Activated CD4-positive, alpha-beta T cell treated with anti-CD3 and anti-CD28 coated beads for 1 hour (primary cell): ENCODE measurements around the gene SOX6.
"Not testable (repeated sequence)": the region's sequence is repeated elsewhere in the genome, so short reads cannot be mapped to it uniquely, and the experiment has no call there.

Experiments
- DNase-seq: peaks from one replicate; pipeline ENCODE4 v3.0.0-alpha.2; 2020

Gene SOX6

DNA sequence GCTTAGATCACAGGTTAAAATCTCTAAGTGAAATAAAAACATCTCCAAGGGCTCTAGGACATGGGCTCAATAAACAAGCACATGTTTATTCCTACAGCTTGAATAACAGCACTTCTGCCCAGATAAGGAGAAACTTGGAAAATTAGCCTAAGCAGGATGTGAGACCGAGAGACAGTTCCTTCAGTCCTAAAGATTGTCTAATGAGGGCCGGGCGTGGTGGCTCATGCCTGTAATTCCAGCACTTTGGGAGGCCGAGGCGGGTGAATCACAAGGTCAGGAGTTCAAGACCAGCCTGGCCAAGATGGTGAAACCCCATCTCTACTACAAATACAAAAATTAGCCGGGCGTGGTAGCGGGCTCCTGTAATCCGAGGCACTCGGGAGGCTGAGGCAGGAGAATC is 327.2 kb downstream of the SOX6 start:
- not testable (repeated sequence) for DNase-seq

DNA sequence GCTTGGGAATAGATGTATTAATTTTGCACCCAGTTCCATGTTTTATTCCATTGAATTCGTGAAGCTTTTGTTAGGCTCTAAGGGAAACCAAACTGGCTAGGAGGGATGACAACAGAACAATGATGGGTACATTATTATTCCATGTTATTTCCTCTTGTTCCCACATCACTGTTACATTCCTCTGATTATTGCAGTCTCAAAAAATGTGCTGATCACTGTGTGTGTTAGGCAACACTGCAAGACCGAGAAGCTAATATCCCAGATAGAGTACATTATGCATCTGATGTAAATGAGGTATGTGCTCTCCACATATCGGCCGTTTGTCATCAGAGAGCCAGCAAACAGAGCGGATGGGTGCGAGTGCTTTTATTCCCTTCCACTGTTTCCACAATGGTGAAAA is 327.9 kb downstream of the SOX6 start:
- DNase-seq, result no peak

DNA sequence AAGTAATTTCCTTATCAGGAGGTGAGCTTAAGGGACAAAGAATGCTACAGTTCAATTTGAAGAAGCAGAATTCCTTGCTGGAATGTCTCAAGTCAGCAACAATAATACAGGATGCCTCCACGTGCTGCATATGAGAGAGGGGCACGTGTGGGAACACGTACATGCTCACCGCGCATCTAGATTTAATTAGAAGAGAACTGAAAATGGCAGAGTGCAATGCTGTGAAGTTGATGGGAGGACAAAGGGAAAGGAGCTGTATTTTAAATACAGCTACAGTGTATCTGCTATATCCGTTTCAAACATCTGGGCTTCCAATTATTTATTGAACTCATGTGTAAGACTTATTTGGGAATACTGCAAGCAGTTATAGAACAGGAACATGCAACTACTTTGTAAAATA is 328.7 kb downstream of the SOX6 start:
- no peak for DNase-seq

DNA sequence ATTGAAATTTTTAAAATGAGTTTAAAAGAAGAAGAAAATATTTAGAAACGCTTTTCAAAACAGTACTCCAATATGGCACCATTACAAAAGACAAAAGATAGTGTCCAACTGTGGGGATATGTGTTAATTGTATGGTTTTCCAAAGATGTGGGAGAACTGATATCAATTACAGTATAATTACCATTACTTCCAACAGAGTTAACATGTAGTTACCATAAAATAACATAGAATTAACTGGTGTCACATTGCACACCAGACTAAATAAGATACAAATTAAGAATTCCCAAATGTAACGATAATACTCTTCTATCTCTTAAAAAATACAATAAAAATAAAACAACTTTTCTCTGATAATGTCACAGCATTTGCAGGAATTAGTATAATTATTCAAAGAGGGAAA is 329.5 kb downstream of the SOX6 start:
- no peak for DNase-seq

DNA sequence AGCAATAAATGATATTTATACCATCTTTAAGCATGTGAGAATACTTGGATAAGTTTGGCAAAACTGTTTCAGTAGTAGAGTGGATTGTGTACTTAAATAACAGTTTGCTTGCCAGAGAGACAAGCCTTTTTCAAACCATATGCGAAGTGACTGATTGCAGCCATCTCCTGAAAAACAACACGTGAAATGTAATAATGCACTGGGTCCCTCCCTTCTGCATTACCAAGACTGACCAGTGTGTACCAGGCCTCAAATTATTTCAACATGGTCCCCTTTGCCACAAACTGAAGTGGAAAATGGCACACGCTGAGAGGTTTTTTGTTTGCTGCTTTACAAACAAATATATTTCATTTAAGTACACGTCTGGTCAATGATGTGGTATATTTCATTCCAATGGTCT is 337.4 kb downstream of the SOX6 start:
- DNase-seq, result no peak

DNA sequence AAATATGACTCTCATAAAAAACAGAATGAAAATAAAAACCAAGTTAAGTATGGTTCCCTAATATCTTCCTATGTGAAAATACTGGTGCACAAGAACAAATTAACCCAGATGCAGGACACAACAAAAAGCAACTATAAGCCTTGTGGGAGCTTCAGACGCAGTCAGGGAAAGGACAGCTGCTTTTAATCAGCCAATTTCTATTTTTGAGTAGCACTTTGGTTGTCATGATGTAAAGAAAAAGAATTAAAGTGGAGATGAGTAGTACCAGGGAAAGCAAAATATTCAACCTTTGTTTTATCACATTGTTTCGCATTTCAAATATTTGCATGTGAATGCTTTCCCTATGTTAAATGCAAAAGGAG is 339.9 kb downstream of the SOX6 start:
- DNase-seq, result no peak

DNA sequence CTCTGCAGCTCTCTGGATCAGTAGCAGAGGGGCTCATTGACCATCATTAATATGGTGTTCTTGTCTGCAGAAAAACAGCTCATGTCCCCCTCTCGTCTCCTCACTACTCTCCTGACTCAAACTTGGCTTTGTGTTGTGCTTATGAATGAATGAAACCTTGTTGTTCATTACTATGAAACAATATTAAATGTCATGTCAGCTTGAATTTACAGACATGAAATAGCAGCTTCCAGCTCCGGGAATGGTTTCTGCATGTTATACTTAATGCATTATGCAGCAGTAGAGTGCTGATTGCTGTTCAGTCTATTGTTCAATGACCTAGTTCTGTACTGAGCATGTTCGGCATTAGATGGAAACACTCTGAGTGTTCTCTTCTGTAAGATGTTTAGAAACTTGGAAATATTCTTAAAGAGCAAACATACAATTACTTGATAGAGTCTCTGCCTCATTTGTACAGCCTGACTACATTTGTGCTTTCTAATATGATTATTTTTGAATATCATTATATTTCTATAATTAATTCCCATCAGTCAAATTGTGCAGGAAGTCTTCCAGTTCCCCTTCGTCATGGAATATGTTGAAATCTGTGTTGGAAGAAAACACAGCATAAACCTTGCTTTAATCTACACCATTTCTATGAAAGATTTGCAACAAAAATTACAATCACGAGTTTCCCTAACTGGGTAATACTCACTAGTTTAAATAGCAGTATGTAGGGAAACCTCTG is 340.4 kb downstream of the SOX6 start:
- DNase-seq, result no peak

DNA sequence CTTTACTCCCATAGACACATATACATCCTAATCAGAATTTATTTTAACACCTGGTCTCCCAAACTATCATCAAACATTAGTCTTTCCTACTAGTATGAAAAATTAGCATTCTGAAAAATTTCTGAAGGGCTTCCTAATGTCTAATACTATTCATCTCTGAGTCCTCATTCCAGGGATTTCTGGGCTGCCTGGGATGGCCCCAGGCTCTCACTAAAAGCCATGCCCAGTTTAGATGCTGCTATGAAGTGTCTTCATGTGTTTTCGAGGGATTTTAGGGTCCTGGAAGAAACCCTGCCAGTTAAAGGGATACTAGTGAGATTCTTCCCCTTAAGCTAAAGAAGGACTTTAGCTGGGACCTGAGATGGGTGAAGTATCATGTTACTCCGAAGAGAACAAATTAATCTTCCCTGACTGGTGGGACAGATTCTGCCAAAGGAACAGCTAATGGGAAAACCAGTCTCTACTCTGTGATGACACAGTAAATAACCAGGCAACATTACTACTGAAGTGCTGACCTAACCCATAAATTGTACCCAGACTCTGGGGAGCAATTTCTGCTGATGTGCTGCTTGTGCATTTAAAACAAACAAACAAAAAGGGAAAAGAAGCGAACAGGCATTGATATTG is 342.6 kb downstream of the SOX6 start:
- DNase-seq, result no peak

DNA sequence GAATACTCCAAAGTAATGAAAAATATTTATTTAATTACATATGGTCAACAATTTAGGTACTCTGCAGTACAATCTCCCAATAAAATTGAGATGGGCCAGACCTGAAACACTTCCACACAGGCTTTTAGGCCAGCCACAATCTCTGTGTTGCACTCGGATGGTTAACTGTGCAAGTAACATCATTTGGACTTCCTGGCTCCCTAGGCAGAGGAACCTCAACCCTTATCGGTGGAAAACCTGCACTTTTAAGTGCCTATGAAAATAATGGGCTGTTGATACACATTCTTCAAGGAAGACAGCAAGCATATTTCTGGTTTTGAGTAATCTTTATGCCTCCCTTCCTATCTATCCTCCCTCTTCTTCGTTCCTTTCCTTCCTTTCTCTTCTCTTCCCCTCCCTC is 343.1 kb downstream of the SOX6 start:
- no peak for DNase-seq

DNA sequence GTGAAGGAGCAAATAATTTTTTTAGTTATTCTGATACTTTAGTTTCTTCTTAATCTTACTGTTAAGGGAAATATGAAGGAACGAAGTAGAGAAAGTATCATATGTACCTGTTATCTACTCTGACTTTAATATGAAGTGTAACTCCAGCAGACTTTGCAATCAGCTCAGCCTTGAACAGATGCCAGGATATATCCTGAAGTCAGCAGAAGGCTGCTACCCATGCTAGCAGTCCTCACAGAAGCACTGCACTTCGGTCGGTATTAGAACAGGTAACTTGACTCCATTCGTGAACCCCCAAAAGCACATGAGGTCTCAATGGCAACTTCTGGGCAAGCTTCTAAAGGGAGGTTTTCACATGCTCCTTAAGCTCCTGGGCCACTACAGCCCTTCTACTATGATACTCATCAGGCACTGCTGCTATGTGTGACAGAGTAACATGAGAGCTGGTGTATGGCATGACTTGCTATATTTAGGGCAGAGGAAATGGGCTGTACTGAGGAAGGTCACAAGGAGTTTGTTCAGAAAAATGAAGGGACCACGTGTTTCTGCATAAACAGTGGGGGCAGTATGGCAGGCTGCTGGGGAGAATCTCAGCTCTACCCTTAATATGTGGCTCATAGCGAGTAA is 344.1 kb downstream of the SOX6 start:
- DNase-seq, result no peak

DNA sequence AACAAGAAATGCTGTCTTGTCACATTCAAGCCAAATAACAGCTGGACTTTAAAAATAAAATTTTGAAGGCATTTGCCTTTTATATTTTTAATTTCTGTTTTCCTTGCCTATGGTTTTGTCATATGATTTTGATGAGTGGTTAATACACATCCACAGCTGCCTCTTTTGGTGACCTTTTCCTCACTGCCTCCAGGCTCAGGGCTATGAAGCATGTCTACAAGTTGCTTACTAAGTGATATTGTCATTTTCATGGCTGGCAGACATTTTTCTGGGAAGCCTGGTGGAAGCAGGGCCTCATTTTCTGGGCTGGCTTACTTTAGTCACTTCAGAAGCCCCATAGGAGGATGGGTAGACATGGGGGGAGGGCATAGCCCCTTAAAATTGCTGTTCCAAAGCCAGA is 344.9 kb downstream of the SOX6 start:
- no peak for DNase-seq

DNA sequence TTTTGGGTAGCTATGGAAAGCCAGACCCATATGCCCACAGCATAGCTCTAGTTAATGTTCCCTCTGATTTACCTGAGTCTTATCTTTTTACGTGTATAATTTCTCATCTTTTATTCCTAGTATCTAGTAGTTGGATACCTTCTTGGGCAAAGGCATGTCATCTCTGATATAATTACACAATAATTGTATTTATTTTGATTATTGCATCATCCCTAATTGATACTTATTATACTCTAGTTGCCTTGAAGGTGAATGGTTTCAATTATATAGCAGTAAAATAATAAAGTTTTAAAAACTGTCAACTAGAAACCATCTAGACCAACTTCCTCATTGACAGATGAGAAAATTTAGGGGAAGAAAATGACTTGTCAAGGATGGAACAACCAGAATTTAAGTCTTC is 347.3 kb downstream of the SOX6 start:
- no peak for DNase-seq

DNA sequence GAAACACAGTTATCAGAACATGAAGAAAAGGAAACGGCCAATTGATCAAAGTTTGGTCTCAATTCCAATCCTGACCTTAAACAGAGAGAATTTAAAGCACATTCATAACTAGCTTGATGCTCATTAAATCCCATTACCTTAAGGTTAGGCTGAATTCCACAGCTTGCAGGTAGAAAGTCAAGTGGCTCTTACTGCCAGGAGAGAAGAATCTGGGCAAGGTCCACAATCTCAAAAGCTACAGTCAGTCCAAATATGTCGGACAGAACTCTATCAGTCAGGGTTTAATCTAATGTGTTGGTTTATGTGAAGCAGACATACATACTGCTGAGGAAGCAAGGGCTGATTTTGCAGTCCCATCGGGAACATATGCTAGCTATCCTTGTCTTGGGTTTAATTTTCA is 348.8 kb downstream of the SOX6 start:
- no peak for DNase-seq

DNA sequence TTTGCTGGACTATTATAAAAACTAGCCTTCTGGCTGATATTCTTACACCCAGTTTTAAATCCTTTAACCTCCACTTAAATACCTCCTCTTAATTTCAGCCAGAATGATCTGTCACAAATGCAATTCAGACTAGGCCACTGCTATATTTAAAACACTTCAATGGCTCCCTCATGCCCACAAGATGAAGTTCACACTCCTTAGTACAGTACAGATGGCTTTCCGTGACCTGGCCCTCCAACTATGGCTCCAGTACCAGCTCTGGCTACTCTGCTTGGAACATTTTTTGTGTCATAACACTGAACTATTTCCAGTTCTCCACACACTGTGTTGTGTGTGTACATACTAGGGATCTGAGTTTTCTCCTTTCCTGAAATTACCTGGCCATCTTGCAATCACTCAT is 353.4 kb downstream of the SOX6 start:
- no peak for DNase-seq

DNA sequence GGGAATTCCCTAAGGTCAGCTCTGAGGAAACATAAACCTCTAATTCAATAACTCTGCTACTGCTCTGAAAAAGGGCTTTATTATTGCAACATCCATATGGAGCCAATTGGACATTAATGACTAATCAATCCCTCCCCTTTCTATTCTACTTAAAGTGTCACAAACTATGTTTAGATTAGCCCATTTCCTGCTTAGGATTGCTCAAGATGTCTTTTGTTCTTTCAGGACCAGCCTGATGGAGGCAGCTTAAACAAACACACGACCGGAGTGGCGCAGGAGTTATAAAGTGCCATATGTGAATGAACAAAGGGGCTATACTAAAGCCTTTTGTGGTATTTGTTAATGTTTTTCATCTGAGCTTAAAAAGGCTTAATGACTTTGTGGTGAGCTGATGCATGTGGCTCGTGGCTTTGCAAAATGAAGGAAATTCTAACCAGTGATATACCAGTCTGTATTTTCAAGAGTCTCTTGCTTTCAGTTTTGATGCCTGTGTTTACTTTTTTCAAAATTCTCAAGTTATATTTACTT is 354.4 kb downstream of the SOX6 start:
- DNase-seq, result no peak

DNA sequence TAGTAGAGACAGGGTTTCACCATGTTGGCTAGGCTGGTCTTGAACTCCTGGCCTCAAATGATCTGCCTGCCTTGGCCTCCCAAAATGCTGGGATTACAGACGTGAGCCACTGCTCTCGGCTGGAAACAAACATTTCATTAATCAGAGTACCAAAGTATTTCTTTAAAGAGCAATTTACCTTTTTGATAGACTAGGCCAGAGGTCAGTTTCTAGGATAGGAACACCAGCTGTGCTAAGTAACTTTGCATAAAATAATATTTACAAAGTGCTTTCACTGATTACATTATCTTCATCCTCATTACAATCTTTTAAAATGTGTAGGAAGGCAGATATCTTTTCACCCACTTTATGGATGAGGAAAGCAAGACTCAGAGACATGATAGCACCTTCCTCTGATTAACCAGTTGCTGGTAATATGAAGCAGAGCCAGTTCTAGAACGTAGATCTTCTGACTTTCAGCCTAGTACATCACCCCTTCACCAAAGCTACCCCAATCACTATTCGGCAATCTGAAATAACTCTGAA is 355.2 kb downstream of the SOX6 start:
- no peak for DNase-seq

DNA sequence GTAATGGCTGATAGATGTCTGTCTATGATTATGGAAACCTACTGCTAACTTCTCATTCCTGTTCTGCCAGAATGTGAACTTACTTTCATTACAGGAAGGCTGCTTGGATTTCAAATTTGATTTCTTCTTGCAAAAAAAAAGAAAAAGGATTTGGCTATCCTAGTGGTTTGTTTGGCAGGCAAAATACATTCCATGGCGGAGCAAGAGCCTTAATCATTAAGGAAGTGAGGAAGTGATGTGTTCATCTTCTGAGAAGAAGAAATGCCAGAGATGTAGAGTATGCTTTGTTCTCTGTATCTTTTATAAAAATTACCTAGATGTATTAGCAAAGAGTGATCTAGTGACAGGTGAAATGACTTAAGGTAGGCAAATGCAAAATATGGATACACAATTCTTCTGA is 356.3 kb downstream of the SOX6 start:
- no peak for DNase-seq

DNA sequence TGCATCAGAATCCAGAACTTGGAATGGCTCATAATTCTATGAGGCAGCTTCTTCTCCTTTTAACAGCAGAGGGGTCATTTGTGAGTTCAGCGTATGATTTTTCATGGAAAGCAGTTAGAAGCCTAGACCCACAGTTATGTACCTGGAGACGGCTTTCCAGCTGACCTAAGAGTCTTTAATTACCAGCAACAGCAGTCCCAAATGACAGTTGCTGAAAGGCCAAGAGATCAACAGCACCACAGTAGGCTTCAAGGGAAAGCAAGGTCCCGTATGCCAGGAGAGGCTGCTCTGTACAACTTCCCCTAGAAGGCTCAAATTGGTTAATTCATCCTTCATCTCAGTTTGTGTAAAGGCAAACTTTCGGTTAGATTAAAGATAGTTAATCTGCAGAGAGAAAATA is 363.0 kb downstream of the SOX6 start:
- no peak for DNase-seq

DNA sequence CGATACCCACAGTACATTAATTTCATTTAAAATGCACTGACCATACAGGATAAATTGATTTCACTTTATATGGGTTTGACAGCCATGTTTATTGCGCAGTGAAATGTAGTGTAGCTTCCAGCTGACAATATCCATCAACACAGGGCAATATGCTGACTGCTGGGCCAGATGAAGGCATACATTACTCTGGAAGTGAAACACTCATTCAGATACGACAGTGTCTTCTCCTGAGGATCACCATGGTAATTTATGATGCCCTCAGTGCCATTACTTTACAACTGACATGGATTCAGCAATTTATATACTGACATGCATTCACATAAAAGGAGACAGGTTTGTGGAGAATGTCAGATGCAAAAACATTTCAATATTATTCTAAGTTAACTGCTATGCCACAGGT is 365.1 kb downstream of the SOX6 start:
- no peak for DNase-seq

DNA sequence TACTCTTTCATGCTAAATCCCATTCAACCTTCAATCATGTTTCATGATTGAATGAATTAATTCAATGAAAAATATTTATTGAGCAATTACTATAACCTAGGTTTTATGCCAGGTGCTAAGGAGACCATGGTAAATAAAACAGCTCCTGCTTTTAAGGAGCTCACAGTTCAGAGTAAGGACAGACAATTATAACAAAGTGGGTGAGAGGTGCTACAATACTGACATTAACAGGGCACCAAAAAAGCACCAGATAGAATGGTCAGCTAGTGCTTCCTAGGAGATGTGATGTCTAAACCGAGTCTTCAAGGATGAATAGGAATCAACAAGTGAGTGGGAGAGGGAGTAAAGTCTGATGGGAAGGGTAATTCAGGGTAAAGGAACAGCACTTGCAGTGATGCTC is 366.7 kb downstream of the SOX6 start:
- DNase-seq, result no peak

DNA sequence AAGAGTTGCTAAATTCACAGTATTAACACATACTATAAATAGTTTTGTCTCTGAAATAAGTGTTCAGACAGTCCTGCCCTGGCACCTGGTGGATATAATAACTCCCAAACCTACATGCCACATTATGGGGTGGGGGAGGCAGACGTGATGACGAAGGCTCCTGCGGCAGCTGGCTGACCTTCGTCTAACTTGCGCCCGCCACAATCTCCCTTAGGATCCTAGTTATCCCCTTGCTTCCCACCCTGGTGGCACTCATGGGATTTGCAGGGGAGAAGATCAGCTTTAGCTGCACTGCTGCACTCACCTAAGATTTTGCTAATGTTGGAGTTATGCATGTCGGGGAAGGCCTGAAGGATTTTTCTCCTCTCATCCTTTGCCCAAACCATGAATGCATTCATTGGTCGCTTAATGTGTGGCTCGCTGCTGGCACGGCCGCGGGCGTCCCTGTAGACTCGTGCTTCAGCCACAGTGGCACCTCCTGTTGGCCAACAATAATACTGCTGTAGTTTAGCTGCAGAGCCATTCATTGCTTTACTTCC is 367.6 kb downstream of the SOX6 start:
- DNase-seq, result no peak

DNA sequence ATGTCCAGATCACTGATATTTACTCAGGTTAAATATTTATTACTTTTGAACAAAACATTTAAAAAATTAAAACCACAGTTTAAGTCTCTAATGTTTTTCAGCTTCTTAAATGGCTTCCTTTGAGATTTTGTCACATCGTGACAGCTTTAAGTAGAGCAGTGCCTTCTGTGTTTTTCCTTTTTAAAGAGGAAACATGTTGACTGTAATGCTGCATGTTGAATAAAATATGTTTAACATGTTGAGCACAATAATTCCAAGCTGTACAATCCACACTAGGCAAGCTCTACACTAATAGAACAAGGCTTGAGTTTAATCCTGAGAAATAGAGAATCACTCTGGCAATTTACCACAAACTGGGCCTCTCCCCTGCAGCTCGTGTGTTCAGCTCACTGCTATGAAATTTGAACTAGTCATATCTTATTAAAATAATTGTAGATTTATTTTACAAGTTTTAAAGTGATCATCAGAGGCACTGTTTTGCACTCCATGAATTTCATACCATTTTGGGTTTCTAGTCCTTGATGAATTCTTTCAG is 368.3 kb downstream of the SOX6 start:
- no peak for DNase-seq

DNA sequence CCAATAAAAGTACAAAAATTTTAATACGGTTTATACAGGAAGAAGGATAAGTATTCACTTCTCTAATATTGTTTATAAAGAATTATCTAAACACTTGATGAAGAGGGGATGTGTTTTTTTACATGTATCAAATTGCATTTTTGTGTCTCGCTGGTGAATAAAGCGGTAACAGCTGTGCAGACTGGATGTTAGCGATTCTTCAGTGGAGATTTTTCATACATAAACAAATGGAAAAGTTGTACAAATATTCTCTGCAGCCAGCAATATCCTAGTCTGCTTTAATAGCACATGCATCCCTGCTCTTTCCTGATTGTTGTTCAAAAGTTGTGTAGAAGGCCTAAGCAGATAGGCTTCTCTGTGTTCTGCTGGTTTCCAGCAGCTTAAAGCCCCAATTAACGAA is 369.3 kb downstream of the SOX6 start:
- DNase-seq, result no peak

DNA sequence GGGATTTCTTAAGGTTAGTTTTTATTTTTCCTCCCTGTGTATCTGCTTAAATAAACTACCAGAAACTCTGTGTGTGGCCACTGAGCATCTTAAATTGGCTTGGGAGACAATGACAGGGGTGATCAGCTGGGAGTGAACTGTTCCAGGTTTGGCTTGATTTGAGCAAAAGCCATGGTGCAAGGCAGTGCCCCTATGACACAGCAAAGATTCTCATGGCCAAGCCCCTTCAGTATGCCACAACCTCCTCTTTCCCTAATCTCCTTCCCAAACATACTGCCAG is 370.5 kb downstream of the SOX6 start:
- DNase-seq, result no peak
